UCSD-AML1 (cell line): Measurements from ENCODE around the gene NUDT3.
"Not testable (repeated sequence)": the region's sequence is repeated elsewhere in the genome, so short reads cannot be mapped to it uniquely, and the experiment has no call there.

ENCODE experiments used
- DNase-seq: peaks from one replicate; lab custom pipeline; 2025; ENCODE audit not compliant: unreplicated experiment; lab: John Stamatoyannopoulos, UW

The NUDT3 gene

DNA sequence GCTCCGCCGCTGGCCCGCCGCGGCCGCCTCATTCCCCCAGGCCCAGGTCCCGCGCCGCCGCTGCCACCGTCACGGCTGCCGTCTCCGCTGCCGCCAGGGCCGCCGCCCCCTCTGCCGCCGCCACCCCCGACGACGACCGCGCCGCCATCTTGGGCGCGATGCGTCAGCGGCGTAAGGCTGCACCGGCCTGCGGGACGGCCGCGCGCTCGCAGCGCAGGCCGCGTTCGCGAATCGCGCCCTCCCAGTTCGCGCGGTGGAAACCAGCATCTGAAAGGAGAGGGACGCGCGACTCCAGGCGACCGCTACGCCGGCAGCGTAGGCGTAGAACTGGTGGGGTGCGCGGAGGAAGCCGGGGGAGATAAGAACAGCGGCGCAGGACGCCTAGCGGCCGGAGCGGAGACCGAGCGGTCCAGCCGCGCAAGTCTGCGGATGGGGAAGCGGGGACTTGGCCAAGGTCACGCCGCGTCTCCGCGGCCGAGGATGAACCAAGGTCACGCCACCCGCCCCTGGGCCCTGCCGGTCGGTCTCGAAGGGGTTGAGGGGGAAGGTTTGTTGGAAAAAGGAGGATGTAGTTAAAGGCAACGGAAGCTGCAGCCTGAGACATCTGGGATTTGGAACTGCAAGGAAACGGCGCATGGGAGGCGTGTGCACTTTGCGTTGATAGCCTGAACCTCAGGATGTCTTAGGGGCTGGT, at the start of gene NUDT3:
NUDT3 (minus strand) TSS at position 173 of the 694 bp plus-strand sequence. CDS start 307 bp downstream, outside the sequence.
- peak; percentile 96 for DNase-seq

DNA sequence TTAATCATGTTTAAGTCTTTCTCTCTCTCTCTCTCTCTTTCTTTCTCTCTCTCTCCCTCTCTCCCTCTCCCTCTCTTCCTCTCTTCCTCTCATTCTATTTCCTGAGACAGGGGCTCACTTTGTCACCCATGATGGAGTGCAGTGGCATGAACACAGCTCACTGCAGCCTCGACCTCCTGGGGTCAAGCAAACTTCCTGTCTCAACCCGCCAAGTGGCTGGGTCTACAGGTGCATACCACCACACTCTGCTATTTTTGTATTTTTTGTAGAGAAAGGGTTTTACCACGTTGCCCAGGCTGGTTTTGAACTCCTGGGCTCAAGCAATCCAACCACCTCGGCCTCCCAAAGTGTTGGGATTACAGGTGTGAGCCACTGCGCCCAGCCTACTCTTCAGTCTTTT, 49.1 kb upstream of the NUDT3 start:
- no peak for DNase-seq

DNA sequence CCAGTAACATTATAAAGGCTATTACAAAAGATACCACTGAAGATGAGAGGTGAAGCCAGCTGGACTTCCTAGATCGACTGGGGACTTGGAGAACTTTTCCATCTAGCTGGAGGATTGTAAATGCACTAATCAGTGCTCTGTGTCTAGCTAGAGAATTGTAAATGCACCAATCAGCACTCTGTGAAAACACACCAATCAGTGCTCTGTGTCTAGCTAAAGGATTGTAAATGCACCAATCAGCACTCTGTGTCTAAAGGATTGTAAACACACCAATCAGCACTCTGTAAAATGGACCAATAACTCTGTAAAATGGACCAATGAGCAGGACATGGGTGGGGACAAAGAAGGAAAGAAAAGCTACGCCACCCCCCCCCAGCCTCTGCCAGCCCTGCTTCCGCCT, 47.0 kb upstream of the NUDT3 start:
- DNase-seq, result no peak

DNA sequence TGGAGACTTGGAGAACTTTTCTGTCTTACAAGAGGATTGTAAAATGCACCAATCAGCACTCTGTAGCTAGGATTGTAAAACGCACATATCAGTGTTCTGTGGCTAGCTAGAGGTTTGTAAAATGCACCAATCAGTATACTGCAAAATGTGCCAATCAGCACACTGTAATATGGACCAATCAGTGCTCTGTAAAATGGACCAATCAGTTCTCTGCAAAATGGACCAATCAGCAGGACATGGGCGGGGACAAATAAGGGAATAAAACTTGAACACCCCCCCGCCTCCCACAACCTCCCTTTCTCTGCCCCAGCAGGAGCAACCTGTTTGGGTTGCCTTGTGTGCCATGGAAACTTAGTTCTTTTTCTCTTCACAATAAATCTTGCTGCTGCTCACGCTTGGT, 46.2 kb upstream of the NUDT3 start:
- DNase-seq, result no peak

DNA sequence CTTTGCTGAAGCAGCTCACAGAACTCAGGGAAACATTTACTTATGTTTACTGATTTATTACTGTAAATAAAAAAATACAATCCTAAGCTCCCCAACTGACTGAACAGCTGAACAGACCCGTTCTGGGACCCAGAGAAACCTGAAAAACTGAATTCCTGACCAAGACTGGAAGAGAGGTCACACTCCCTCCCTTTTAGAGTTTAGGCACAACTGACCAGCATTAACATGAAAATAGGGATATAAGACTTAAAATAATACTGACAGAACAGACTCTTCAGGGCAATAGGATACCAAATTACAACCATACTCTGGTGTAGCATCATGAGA, 45.1 kb upstream of the NUDT3 start:
- no peak for DNase-seq

DNA sequence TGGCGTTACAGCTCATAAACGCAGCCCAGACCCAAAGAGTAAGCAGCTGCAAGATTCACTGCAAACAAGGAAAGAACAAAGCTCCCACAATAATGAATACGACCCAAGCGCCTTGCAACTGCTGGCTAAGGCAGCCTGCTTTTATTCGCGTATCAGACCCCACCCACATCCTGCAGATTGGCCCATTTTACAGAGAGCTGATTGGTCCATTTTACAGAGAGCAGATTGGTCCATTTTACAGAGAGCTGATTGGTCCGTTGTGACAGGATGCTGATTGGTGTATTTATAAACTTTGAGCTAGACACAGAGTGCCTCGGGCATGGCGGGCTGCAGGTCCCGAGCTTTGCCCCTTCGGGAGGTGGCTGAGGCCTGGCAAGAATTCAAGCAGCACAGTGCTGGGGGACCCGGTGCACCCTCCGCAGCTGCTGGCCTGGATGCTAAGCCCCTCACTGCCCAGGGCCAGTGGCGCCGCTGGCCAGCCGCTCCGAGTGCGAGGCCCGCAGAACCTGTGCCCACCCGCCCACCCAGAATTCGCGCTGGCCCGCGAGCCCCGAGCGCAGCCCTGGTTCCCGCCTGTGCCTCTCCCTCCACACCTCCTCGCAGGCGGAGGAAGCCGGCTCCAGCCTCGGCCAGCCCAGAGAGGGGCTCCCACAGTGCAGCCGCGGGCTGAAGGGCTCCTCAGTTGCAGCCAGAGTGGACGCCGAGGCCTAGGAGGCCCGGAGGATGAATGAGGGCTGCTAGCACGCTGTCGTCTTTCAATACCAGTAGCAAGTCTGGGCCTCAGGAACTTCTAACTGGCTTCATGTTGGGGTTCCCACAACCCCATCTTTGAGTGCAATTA, 44.6 kb upstream of the NUDT3 start:
- DNase-seq, result no peak

DNA sequence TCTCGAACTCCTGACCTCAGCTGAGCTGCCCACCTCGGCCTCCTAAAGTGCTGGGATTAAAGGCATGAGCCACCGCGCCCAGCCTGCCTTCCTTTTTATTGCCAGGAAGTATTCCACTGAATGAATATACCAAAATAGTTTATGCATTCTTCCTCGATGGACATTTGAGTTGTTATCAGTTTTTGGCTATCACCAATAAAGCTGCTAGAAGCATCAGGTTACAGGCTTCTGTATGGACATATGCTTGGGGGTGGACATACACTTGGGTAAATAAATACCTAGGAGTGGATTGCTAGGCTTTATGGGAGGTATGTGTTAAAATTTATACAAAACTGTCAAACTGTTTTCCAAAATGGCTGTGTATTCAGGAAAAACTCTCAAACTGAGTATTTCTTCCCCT, 43.4 kb upstream of the NUDT3 start:
- DNase-seq, result no peak

DNA sequence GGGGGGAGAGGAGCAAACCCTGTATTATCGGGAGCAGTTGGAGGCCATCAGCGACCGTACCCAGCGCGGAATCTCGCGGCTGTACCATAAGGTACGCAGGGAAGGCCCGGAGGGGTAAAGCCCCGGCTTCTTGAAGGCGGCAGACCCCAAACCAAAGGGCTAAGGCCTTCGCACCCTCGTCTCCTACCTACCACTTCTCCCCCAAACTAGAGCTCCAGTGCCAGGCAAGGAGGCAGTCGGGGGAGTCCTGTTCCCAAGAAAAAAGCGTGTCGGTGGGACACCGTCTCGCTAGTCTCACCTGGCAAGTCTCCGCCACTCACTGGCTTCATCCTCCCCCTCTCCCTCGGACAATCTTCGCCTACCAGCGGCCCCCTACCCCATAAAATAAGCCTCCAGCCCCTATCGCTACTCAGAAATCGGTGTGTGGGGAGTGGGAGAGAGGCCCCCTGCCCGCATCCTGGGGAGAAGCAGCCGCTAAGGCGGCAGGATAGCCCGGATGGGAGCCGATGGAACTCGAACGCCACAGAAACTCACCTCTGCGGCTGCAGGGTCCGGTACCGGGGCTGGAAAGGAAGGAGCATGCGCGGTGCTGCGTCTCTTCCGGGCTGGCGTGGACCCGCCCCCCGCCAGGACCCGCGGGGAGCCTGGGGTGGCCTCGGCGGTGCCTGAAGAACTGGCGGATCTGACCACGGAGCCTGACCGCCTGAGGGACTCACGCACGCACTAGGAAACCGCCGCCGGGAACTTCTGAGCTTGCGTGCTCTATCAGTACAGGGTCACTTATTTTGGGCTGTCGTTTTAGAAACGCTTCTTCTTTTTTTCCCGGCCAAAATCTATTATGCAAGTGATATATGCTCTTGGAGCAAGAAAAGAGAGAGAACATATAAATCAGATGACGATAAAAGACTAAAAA, 33.3 kb upstream of the NUDT3 start, which contains the start of gene RPS10:
RPS10 (minus strand) TSS at position 572 of the 913 bp plus-strand sequence. CDS start 848 bp downstream, outside the sequence.
- DNase-seq, result peak; percentile 94

DNA sequence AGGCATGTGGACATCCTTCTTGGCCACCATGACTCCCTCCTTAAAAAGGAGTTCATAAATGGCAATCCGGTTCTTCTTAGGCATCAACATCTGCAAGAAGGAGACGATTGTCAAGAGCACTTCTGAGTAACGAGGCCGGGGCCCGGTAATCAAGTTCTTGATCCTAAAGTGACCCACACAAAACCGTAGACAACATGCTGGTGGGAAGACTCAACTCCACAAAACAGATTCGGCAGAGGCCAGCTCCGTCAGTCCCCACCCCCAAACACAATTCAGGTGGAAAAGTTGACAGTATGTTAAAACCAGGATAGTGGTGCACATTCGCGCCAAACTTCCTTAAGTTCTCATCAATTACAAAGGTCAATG, 32.6 kb upstream of the NUDT3 start:
- peak; percentile 40 for DNase-seq

DNA sequence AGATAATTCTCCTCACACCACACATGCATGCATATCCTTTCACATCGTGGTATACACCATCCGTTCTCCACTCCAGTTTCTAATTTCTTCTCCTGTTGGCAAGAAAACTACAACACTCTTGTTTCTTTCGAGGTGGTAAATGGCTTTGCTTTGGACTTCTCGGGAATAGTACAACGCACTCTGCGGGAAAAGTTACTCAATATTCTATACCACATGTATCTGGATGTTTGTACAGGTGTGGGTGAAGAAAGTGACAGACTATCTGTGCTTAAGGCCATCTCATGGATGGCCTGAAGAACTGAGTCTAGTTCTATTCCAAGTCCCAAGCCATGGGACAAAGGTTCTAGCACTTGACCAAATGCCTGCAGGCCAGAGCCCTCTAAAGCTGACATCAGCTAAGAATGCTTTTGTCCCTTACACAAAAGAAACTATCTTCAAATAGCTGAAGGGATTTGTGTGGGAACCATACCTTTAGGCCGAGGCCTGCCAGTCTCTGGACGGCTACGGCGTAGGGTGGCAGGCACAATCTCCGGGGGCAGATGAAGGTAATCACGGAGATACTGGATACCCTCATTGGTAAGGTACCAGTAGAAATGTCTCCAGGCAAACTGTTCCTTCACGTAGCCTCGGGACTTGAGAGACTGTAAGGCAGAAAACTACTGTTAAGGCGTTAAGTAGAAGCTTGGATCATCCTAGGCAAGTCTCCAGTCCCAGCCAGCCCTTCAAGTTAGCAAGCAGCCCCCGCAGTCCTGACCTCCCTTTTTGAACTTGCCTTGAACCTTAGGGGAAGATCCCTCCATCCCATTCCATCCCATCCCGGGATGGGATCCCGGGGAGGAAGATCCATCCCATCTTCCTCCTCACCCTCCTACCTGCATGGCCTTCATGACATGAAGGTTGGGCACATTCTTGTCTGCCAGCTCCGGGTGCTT, 32.0 kb upstream of the NUDT3 start:
- DNase-seq, result no peak

DNA sequence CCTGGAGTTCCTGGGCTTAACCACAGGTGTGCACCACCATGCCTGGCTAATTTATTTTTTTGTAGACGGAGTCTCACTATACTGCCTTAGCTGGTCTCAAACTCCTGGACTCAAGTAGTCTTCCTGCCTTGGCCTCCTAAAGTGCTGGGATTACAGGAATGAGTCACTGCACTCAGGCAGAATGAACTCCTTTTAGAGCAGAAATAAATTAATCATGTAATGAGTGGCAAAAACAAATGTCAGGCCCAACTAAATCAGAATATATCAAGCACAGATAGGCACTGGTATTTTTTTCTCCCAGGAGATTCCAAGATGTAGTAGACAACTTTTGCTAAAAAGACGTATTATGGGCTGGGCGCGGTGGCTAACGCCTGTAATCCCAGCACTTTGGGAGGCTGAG, 30.8 kb upstream of the NUDT3 start:
- no peak for DNase-seq

DNA sequence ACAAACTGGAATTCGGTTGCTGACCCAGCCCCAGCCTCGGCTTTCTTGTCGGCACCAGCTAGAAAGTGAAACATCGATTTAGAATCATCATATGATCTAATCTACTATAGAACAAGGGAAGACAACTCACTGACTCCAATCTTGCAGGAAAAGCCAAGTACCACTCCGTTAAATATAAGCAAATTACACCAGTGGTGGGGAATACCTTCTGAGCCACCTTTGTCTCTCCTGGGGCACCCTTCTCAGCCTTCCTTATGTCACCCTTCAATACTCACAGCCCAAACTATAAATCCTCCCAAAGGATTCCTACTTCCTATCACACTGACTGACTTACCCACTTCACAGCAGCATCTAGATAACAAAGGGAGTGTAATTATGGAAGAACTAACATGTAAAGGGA, 25.9 kb upstream of the NUDT3 start:
- DNase-seq, result no peak

DNA sequence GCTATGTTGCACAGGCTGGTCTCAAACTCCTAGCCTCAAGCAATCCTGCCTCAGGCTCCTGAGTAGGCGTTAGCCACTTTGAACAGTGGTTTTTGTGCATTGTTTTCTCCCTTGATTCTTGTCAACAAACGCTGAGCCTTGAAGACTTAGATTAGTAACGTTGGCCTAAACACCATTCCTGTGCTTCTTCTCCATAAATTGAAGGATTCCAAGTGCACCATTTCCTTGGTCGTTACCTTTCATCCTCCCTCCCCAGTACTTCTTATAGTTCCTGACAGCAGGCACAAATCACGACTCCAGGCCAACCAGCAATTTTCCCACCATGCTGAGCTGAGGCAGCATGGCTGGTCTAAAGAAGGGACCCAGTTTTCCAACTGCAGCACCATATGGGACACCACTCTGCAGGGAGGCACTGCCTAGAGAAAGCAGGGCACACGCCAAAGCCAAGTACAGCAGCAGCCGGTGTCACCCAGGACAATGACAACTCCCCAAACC, 24.5 kb upstream of the NUDT3 start:
- DNase-seq, result no peak

DNA sequence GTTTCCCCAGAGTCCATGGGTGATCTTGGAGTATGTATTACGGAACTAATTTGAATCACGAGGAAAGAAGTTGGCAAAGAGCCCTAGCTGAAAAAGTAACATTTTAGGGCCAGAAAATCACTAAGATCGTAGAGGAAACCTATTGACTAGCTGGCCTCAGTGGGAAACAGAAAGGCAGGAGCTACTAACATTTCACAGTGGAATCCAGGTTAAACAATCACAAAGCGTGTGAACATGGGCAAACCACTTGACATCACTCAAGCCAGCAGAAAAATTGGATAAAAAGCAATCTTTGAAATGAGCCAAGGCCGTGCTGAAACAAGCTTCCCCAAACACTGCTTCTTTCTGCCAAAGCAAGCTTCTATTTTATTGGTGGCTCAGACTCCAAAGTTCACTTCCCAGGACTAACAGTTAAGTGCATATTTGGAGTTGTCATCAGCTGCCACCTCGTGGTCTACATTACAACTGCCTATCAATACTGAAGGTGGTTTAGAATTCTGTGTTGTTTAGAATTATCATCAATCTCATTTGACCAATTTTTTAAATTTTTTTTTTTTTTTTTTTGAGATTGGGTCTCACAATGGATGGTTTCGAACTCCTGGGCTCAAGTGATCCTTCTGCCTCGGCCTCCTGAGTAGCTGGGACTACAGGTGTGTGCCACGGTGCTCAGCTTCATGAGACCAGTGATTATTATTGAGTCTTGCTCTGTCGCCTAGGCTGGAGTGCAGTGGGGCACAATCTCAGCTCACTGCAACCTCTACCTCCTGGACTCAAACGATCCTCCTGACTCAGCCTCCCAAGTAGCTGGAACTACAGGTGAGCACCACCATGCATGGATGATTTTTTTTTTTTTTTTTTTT, 22.8 kb upstream of the NUDT3 start:
- peak; percentile 33 for DNase-seq

DNA sequence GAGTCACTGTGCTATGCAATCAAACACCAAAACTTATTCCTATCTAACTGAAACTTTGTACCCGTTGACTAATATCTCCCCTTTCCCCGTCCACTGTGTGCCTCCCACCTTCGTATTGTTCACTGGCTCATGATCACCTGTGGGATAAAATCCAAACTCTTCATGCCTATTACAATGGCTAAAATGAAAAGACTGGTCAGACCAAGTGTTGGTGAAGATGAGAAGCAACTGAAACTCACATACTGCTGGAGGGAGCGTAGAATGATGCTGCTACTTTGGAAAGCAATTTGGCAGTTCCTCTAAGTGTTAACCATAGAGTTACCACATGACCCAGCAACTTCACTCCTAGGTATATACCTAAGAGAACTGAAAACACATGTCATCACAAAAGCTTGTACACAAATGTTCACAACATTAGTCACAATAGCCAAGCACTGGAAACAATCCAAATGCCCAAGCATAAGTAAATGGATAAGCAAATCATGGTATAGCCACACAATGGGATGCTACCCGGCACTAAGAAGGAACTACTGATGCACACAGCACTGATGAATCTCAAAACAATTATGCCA, 20.3 kb upstream of the NUDT3 start:
- no peak for DNase-seq

DNA sequence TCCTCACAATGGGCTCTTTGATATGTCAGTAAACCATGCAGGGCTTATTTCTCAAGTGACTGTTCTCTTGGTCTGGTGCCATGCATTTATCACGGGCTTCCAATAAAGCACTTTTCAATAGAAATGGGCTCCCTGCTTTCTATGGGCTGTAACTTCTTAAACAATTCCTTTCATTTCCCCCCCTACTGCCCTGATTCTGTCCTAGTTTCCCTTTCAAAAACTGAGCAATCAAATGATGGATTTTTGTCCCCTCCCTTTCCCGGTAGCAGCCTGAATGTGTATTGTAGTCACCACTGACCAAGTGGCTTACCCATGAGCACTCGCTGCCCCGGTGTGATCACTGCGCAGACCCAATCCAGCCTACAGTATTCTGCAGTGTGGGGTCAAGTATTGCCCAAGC, 19.5 kb upstream of the NUDT3 start:
- no peak for DNase-seq

DNA sequence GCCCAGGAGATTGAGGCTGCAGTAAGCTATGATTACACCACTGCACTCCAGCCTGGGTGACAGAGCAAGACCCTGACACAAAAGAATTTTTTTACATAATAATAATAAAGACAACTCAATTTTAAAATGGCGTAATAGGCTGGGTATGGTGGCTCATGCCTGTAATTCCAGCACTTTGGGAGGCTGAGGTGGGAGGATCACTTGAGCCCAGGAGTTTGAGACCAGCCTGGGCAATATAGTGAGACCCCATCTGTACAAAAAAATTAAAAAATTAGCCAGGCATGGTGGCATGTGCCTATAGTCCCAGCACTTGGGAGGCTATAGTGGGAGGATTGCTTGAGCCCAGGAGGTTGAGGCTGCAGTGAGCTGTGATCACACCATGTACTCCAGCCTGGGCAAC, 15.4 kb upstream of the NUDT3 start:
- not testable (repeated sequence) for DNase-seq

DNA sequence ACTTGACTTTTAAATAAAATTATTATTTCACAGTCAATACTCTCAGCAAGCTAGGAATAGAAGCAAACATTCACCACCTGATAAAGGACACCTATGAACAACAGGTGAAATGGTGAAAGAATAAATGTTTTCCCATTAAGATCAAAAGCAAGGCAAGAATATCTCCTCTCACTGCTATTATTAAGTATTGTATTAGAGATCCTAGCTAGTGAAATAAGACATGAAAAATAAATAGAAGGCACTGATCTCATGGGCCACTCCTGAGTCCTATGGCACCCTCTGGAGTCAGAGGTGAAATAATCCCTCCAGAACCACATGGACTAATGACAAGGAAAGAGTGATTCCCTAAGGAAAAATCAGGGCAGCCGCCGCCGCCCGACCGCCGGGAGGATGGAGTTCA, 4.0 kb upstream of the NUDT3 start:
- no peak for DNase-seq

DNA sequence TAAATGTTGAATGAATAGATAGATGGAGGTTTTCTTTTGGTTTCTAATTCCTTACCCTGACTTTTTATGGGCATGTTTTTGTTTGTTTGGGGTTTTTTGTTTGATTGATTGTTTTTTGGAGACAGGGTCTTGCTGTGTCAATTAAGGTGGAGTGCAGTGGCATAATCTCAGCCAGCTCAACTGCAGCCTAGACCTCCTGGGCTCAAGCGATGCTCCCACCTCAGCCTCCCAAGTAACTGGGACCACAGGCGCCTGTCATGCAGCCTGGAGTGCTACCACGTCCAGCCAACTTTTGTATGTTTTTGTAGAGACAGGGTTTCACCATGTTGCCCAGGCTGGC, 1.5 kb upstream of the NUDT3 start:
- DNase-seq, result no peak
